Osteoblast (primary cell): ENCODE results near the gene NUDT13. TPM values are rescaled to one million over a fixed set of nuclear protein-coding genes. Genes with fewer than 3 reads are reported as not detected.

Source experiments
- DNase-seq: peaks from one replicate; pipeline ENCODE4 v3.0.0; 2011; ENCODE audit warnings: low spot score, mixed read lengths; ENCODE audit not compliant: insufficient read length; ENCODE audit errors: missing footprints
- H2AFZ ChIP-seq: 2 replicates; pipeline ENCODE4 v1.6.0; 2011; ENCODE audit warnings: mild to moderate bottlenecking, low read length
- H3K27ac ChIP-seq: 2 replicates; pipeline ENCODE4 v1.5.1; 2011; ENCODE audit warnings: mild to moderate bottlenecking, low read depth, low read length, moderate library complexity
- H3K27me3 ChIP-seq: 2 replicates; pipeline ENCODE4 v1.6.0; 2012; ENCODE audit warnings: mild to moderate bottlenecking, control low read depth, inconsistent platforms, low read length, moderate library complexity; ENCODE audit not compliant: insufficient read depth
- H3K36me3 ChIP-seq: 2 replicates; pipeline ENCODE4 v1.5.1; 2011; ENCODE audit warnings: mild to moderate bottlenecking, low read length, control low read depth, moderate library complexity; ENCODE audit not compliant: insufficient read depth
- H3K4me1 ChIP-seq: 2 replicates; pipeline ENCODE4 v1.5.1; 2011; ENCODE audit warnings: mild to moderate bottlenecking, low read length, control low read depth, moderate library complexity; ENCODE audit not compliant: insufficient read depth
- H3K4me2 ChIP-seq: 2 replicates; pipeline ENCODE4 v1.6.0; 2011; ENCODE audit warnings: mild to moderate bottlenecking, low read length; ENCODE audit not compliant: insufficient read depth
- H3K4me3 ChIP-seq: fragments of 200-600 bp; sonication (generic); 3 replicates; pipeline ENCODE4 v1.5.1; 2012; ENCODE audit warnings: mild to moderate bottlenecking, low read length, inconsistent platforms; ENCODE audit not compliant: insufficient read depth
- H3K79me2 ChIP-seq: 2 replicates; pipeline ENCODE4 v1.6.0; 2012; ENCODE audit warnings: mild to moderate bottlenecking, low read length, control low read depth, inconsistent platforms; ENCODE audit not compliant: insufficient read depth
- H3K9me3 ChIP-seq: 2 replicates; pipeline ENCODE4 v1.5.1; 2011; ENCODE audit warnings: low read depth, low read length, control low read depth
- H4K20me1 ChIP-seq: 2 replicates; pipeline ENCODE4 v1.6.0; 2012; ENCODE audit warnings: mild to moderate bottlenecking, low read length, control low read depth; ENCODE audit not compliant: insufficient read depth
- CTCF ChIP-seq: IDR thresholded peaks from 2 replicates; pipeline ENCODE4 v1.5.1; 2011; ENCODE audit warnings: mild to moderate bottlenecking, low read depth, low read length, moderate library complexity; ENCODE audit errors: extremely low read depth
- total RNA-seq: library from RNA; depleted of rRNA; stranded (reverse); fragments of >200 nt; gene quantifications from 2 replicates; pipeline ENCODE4 v1.2.3, GENCODE V29; 2012

The NUDT13 gene
- total RNA-seq, 1 donor: 1.8 TPM

- peak overlapping the region; percentile 88 for H3K27ac ChIP-seq
- no peaks in the 10 kb centered on the region for H3K27me3 ChIP-seq
- H3K4me3 ChIP-seq: peak overlapping the region; percentile 86
- no peaks in the 10 kb centered on the region for H3K36me3 ChIP-seq
- peak; percentile 83 for DNase-seq
- peak overlapping the region; percentile 83 for H3K4me2 ChIP-seq
- H2AFZ ChIP-seq: peak overlapping the region; percentile 27
- no peaks in the 10 kb centered on the region for H3K9me3 ChIP-seq
- no peak for TF ChIP-seq CTCF
- H4K20me1 ChIP-seq: peaks cover 3% of the 10 kb centered on the region
- H3K79me2 ChIP-seq: peaks cover 41% of the 10 kb centered on the region
- H3K4me1 ChIP-seq: peaks cover 16% of the 10 kb centered on the region
Observed at GRCh38 chr10:73096041-73096448, 14.2 kb upstream of the NUDT13 start.

- Histone ChIP-seq H3K9me3 (no peaks in the 10 kb centered on the region), H3K4me1 (peaks cover 16% of the 10 kb centered on the region), H3K79me2 (peaks cover 35% of the 10 kb centered on the region), H4K20me1 (peaks cover 3% of the 10 kb centered on the region), H3K36me3 (no peaks in the 10 kb centered on the region), H2AFZ (peak within 1 kb of the TSS; percentile 85), H3K4me3 (peak within 1 kb of the TSS; percentile 86), H3K27ac (peak within 1 kb of the TSS; percentile 88), H3K27me3 (no peaks in the 10 kb centered on the region), H3K4me2 (peak within 1 kb of the TSS; percentile 83)
- peak; percentile 54 for TF ChIP-seq CTCF
- peak; percentile 98 for DNase-seq
Observed at GRCh38 chr10:73096449-73097304, 13.6 kb upstream of the NUDT13 start, which contains the start of gene P4HA1. TSS of gene P4HA1 (minus strand) at chr10:73096866. CDS start at chr10:73074883, 21,983 bp downstream.

GRCh38 chr10:73097305-73097670, 13.0 kb upstream of the NUDT13 start:
- H3K27ac ChIP-seq: peak overlapping the region; percentile 88
- no peak for TF ChIP-seq CTCF
- no peak for DNase-seq

GRCh38 chr10:73099141-73099540, 11.1 kb upstream of the NUDT13 start:
- H3K4me2 ChIP-seq: no peak overlapping the region

More at GRCh38 chr10:73097305-73097670, 13.0 kb upstream of the NUDT13 start:
- Histone ChIP-seq H3K4me1 (peaks cover 16% of the 10 kb centered on the region), H3K9me3 (no peaks in the 10 kb centered on the region), H2AFZ (peak overlapping the region; percentile 85), H3K4me3 (peak overlapping the region; percentile 86), H3K36me3 (no peaks in the 10 kb centered on the region), H3K4me2 (peak overlapping the region; percentile 83), H3K27me3 (no peaks in the 10 kb centered on the region), H4K20me1 (peaks cover 3% of the 10 kb centered on the region), H3K79me2 (peaks cover 29% of the 10 kb centered on the region)

More at GRCh38 chr10:73099141-73099540, 11.1 kb upstream of the NUDT13 start:
- Histone ChIP-seq H3K27ac (no peak overlapping the region), H3K4me1 (peaks cover 9% of the 10 kb centered on the region), H3K4me3 (no peak overlapping the region), H3K79me2 (peaks cover 13% of the 10 kb centered on the region), H3K9me3 (no peaks in the 10 kb centered on the region), H2AFZ (no peak overlapping the region), H3K36me3 (no peaks in the 10 kb centered on the region), H3K27me3 (no peaks in the 10 kb centered on the region), H4K20me1 (no peaks in the 10 kb centered on the region)
- TF ChIP-seq CTCF: no peak
- peak; percentile 39 for DNase-seq
